ENCODE measurements around the gene RTBDN.
"Not testable (repeated sequence)": the region's sequence is repeated elsewhere in the genome, so short reads cannot be mapped to it uniquely, and the experiment has no call there.

The RTBDN gene

DNA sequence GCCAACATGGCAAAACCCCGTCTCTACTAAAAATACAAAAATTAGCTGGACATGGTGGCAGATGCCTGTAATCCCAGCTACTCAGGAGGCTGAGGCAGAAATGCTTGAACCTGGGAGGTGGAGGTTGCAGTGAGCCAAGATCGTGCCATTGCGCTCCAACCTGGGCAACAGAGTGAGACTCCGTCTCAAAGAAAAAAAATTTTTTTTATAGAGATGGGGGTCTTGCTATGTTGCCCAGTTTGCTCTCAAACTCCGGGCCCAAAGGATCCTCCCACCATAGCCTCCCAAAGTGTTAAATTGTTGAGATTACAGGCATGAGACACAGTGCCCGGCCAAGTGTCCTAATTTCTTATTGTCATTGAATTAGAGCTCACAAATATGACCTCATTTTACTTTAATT is 17.2 kb downstream of the RTBDN start:
- DNase-seq = not testable (repeated sequence)

DNA sequence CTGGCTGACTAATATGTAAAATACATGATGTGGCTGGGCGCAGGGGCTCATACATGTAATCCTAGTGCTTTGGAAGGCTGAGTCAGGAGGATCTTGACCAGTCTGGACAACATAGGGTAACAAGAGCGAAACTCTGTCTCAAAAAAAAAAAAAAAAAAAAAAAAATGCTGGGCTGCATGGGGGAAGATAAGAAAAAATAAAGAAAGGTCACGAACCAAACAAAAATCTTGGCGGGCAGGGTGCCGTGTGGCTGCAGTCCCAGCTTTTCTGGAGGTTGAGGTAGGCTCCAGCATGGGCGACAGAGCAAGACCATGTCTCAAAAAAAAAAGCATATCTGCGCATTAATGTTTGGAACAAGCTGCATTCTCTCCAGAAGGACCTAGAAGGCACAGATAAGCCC is 19.3 kb downstream of the RTBDN start:
- no peak for DNase-seq

DNA sequence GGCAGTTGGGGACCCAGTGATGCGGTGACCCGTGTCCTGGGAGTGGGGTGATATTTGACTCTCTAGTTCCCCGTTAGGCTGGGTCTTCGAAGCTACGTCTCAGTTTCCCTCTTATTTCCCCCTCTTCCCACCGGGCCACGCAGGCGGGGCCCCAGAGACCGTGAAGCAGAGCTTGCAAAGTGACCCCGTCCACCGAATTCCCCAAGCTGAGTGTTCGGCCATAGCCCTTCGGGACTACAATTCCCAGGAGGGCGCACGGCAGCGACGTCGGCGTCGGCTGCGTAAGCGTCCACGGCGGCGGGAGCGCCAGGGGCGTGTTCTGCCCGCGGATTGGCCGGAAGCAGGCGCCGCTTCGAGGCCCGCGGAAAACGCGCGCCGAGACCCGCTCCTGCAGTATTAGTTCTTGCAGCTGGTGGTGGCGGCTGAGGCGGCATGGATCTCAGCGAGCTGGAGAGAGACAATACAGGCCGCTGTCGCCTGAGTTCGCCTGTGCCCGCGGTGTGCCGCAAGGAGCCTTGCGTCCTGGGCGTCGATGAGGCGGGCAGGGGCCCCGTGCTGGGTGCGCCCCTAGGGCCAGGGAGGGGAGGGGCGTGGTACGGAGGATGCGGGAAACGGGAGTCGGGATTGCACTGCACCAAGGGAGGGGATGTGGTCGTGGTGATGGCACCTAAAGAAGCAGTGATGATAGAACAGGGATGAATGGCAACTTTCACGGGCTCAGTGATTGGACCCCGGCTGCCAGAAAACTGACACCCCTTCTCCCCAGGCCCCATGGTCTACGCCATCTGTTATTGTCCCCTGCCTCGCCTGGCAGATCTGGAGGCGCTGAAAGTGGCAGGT is 27.9 kb downstream of the RTBDN start, which contains the start of gene RNASEH2A:
Gene RNASEH2A, plus strand, starts transcription at position 343 of the 840 bp plus-strand sequence. Its CDS starts 90 bp downstream, at position 433.
- peak; percentile 93 for DNase-seq

DNA sequence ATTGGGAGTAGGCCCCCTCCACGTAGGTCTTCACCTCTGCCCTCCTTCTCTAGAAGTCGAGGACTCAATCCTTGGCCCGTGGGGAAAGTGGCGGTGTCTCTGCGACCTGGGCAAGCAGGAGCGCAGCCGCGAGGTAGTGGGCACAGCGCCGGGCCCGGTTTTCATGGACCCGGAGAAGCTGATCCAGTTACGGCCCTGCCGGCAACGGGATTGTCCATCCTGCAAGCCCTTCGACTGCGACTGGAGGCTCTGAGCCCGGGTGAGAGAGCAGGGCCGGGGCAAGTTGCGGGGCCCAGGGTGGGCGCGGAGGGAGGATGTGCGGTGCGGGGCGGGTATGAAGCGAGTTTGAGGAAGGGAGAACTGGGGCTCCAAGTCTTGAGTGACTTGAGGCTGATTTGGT is 30.3 kb downstream of the RTBDN start:
- no peak for DNase-seq

DNA sequence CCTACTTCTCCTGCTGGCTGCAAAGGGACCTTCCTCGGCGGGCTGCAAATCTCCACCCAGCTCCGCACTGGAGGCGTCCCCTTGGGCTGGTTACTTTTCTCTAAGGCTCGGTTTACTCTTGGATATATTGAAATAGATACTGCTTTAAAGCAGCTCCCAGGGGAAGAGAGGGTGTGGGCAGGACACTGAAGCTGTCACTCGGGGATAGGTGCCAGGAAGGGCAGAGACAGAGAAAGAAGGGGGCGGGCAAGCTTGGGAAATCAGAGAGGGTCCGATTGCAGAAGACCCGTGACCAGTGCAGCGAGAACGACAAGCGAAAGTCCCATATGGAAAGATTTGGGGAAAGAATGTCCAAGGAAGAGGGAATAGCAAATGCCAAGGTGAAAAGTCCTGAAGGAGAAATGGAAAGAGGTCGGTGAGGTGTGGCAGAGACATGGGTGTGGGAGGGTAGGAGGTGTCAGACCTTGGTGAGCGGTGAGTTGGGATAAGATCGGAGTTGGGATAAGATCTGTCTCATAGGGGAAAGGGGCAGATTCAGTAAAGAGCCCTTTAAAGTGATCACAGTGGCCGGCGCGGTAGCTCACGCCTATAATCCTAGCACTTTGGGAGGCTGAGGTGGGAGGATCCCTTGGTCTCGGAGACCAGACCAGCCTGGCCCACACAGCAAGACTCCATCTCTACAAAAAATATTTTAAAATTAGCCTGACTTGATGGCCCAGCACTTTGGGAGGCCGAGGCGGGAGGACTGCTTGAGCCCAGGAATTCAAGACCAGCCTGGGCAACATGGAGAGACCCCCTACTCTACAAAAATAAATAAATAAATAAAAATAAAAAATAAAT is 31.9 kb downstream of the RTBDN start:
- no peak for DNase-seq

DNA sequence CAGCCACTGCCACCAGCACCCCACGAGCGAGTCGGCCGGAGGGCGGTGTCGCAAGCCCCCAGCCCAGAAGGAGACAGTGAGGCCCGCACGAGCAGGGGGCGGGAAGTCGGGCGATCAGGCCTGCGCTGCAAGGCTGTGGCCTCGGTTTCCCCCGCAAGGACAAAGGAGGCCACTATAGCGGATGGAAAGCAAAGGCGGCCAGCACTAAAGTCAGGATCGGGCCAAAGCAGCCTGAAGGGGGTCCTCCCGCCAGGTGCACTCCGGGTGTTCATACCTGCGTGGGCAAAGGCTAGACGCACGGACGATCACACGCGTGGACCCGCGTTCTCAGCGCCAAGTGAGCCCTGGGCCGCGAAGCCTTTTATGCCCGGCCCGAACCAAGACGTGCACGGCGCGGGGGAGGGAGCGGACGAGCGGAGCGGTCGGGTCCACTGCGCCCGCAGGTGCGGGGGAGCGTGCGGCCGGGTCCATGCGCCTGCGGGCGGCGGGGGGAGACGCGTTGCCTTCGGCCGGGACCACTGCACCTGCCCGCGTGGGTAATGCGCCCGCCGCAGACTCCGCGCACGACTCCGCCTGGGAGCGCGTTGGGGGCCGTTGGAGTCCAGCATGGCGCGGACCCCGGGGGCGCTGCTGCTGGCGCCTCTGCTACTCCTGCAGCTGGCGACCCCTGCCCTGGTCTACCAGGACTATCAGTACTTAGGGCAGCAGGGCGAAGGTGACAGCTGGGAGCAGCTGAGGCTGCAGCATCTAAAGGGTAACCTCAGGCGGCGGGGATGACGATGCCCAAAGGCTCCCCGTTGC is 32.7 kb downstream of the RTBDN start, which contains the start of the genes PRDX2 and THSD8:
Gene PRDX2, minus strand, starts transcription at position 335 of the 801 bp plus-strand sequence. CDS start 539 bp downstream, outside the sequence.
Gene THSD8, plus strand, starts transcription at position 604 of the 801 bp plus-strand sequence. Its CDS starts 3 bp downstream, at position 607.
- DNase-seq = peak; percentile 87

DNA sequence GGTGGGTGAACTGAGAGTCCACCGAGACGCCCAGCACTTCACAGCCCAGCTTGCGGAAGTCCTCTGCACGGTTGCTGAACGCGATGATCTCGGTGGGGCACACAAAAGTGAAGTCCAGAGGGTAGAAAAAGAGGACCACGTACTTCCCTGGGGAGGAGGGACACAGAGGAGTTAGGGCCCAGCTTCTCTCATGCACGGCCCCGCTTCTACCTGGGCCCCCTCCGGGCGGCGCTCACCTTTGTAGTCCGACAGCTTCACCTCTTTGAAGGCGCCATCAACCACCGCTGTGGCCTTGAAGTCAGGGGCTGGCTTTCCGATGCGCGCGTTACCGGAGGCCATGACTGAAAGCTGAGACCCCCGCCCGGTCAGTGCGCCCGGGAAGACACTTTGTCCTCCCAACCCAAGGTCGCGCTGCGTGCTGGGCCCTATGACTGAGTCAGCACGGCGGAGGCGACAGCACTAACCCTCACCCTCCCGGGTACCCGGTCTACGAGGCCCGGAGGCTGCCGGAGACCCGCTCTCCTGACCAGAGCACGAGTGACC is 33.4 kb downstream of the RTBDN start:
- DNase-seq = no peak

DNA sequence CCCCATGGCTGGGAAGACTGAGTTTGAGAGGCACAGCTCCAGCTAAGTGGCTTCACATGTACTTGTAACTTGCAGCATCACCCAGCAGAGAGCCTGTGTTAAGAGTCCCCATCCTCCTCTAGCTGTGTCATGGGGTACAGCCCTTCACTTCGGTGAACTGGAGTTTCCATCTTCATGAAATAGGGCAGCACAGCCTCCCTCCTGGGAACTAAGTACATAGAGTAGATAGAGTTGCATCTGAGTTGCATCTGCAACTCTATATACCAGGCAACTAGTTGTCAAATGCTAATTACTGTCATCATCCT is 34.0 kb downstream of the RTBDN start:
- DNase-seq = no peak

DNA sequence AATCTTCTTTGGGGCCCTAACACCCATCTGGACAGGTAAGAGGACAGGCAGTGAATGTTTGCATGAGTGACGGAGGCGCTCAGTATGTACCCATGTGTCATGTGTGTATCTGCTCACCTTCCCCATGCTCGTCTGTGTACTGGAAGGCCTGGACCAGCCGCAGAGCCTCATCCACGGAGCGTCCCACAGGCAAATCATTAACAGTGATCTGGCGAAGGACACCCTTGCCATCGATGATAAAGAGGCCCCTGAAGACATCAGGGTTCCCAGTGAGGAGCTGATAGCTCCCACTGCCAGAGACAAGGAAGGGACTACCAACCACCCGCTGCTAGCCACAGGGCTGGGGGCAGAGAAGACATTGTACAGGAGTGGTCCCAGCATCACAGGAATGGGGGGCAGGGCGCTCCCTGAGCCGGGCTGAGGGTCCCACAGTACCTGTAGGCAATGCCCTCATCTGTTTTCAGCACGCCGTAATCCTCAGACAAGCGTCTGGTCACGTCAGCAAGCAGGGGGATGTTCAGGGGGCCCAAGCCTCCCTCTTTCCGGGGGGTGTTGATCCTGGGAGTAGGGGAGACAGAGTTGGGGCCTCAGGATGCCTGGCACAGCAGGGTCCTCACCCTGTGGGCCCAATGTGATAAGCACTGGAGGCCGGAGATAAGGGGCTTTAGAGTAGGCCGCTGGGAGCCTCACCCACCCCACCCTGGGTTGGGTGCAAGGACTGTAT is 34.5 kb downstream of the RTBDN start:
- DNase-seq = no peak

DNA sequence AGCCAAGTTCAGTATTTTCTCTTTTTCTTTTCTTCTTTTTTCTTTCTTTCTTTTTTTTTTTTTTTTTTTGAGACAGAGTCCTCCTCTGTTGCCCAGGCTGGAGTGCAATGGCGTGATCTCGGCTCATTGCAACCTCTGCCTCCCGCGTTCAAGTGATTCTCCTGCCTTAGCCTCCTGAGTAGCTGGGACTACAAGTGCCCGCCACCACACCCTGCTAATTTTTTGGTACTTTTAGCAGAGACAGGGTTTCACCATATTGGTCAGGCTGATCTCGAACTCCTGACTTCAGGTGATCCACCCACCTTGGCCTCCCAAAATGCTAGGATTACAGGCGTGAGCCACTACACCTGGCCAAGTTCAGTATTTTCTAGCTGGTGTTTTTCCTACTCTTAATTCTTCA is 36.8 kb downstream of the RTBDN start:
- not testable (repeated sequence) for DNase-seq

DNA sequence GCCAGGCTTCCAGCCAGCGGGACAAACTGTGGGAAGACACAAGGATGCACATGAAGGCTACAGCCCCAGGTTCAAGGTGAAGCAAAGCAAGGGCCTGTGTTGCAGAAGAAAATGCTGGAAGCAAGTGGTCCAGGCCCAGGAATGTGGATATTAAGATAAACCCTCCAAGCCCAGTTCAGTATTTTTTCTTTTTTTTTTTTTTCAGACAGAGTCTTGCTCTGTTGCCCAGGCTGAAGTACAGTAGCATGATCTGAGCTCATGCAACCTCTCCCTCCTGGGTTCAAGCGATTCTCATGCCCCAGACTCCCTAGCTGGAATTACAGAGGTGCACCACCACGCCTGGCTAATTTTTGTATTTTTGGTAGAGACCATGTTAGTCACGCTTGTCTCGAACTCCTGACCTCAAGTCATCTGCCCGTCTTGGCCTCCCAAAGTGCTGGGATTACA is 37.2 kb downstream of the RTBDN start:
- DNase-seq = no peak

DNA sequence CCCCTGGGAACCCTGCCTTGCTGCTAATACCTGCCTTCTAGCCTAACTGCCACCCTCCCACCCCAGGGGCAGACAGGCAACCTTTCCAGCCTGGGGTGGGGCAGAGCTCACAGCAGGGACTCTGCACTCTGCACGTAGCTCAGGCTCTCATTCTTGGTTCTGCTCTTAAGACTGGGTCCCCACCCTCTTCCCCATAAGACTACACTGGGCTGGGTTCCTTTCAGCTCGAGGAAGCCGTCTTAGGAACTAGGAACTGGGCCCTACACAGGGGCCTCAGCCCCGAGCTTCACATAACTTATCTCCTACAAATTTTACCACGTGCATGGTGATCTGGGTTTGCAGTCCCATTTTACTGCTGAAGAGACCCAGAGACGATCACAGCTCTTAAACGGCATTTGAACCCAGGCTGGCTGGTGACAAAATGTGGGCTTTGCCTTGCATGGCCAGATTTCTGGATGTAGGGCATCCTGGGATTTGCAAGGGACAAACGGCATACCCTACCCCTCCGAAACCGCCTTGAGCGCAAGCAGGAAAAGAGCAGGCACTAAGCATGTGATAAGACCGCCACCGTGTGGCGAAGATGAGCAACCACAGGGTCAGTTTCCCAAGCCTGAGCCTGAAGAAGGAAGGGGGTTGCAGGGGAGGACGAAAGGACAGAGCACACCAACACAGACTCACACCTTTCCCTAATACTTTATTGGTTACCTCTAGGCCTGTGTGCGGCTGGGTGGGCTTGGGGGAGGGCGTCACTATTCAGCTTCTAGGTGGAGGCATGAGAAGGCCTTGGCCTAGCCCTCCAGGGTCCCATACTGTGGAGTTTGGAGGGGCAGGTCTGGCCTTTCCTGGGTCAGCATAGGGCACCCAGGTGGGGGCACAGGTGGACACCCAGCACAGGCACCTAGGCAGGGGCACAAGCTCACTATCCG is 38.0 kb downstream of the RTBDN start:
- DNase-seq = peak; percentile 86

DNA sequence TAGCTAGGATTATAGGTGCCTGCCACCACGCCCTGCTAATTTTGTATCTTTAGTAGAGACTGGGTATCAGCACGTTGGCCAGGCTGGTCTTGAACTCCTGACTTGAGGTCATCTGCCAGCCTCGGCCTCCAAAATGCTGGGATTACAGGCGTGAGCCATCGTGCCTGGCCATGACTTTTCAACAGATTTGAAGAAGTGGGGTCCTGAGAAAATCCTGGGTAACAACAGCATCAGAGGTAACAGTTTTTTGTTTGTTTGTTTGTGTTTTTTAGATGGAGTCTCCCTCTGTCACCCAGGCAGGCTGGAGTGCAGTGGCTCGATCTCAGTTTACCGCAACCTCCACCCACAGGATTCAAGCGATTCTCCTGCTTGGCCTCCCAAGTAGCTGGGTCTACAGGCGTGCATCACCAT is 39.4 kb downstream of the RTBDN start:
- DNase-seq = no peak

DNA sequence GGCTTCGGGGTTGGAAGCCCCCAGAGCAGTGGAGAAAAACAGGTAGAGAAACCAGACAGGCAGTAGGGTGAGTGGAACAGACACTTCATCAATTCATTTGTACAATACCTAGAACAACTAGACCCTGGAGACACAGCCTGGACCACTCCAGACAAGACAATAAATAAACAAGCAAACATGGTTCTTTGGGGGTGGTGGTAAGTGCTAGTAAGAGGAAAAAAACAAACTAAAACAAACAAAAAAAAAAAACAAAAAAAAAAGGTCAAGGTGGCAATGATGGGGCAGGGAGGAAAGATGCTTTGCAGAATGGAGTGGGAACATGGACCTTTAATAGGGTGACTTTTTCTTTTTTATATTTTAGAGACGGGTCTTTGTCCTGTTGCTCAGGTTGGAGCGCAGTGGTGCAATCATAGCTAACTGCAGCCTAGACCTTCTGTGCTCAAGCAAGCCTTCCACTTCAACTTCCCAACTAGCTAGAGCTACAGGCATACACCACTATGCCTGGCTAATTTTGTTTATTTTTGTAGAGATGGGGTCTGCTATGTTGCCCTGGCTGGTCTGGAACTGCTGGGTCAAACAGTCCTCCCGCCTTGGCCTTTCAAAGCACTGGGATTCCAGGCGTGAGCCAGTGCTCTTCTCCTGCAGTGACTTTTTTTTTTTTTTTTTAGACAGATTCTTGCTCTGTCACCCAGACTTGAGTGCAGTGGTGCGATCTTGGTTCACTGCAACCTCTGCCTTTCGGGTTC is 40.0 kb downstream of the RTBDN start:
- DNase-seq = no peak

DNA sequence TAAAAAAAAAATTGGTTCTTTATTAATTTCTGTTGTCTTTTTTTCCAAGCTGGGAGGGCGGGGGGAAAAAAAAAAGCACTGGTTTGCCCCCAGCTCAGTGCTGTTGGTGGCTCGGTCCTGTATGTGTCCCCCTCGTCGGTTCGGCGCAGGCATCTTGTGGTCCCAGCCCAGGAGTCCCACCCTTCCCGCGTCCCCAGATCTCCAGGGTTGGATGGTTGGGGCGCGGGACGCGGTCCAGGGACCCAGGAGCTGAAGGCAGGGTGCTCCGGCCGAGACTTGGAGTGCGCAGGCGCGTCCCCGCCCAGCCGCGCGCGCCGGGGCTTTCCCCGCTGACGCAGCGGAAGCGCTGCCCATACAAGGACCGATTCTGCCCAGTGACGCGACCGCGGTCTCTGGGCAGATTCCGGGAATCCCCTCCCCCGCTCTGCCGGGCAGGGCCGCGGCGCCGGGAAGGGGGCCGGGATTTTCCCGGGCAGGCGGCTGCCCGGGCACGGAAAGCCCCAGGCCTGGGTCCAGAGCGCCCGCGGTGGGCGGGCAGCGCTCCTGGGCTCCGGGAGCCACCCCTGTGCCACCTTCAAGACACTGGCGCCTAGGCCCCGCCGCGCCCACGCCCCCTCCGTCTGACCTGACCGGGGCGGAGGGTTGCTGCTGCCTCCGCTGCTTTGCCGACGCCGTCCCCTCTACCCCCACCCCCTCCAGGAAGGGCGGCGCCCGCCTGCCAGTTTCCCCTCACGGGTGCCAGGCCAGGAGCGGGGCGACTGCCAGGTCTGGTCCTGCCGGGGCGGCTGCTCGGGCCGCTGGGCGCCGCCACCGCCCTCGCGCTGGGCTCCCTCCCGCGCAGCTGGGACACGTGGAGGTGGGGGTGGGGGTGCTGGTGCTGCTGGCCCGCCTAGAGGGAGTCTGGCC is 40.8 kb downstream of the RTBDN start:
- peak; percentile 96 for DNase-seq

DNA sequence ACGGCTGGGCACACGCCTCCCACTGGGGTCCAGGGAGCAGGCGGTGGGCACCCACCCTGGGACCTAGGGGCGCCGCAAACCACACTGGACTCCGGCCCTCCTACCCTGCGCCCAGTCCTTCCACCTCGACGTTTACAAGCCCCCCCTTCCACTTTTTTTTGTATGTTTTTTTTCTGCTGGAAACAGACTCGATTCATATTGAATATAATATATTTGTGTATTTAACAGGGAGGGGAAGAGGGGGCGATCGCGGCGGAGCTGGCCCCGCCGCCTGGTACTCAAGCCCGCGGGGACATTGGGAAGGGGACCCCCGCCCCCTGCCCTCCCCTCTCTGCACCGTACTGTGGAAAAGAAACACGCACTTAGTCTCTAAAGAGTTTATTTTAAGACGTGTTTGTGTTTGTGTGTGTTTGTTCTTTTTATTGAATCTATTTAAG is 41.5 kb downstream of the RTBDN start:
- no peak for DNase-seq

DNA sequence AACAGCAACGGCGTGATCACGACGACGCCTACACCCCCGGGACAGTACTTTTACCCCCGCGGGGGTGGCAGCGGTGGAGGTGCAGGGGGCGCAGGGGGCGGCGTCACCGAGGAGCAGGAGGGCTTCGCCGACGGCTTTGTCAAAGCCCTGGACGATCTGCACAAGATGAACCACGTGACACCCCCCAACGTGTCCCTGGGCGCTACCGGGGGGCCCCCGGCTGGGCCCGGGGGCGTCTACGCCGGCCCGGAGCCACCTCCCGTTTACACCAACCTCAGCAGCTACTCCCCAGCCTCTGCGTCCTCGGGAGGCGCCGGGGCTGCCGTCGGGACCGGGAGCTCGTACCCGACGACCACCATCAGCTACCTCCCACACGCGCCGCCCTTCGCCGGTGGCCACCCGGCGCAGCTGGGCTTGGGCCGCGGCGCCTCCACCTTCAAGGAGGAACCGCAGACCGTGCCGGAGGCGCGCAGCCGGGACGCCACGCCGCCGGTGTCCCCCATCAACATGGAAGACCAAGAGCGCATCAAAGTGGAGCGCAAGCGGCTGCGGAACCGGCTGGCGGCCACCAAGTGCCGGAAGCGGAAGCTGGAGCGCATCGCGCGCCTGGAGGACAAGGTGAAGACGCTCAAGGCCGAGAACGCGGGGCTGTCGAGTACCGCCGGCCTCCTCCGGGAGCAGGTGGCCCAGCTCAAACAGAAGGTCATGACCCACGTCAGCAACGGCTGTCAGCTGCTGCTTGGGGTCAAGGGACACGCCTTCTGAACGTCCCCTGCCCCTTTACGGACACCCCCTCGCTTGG is 42.1 kb downstream of the RTBDN start:
- DNase-seq = peak; percentile 81

All from right forelimb (tissue), 1 donor.